IgD-negative memory B cell (primary cell): ENCODE data around the gene LGALS16. TPM values are rescaled to one million over a fixed set of nuclear protein-coding genes. Genes with fewer than 3 reads are reported as not detected.

Experiments used
- H3K27ac Mint-ChIP-seq, 3 donors: one replicate each; pipeline ENCODE4 v1.8.0; 2020 to 2022; ENCODE audit warnings: mild to moderate bottlenecking in 3 of 3, mixed read lengths in 3 of 3, moderate library complexity in 1 of 3
- H3K27me3 Mint-ChIP-seq: one replicate; pipeline ENCODE4 v1.8.0; 2021; ENCODE audit warnings: mixed read lengths
- H3K36me3 Mint-ChIP-seq: one replicate; pipeline ENCODE4 v1.8.0; 2020; ENCODE audit warnings: mild to moderate bottlenecking, mixed read lengths
- H3K4me1 Mint-ChIP-seq, 3 donors: one replicate each; pipeline ENCODE4 v1.8.0; 2020 to 2022; ENCODE audit warnings: mixed read lengths in 3 of 3, mild to moderate bottlenecking in 1 of 3
- H3K4me3 Mint-ChIP-seq, 4 donors: one replicate each; pipeline ENCODE4 v1.8.0; 2020 to 2022; ENCODE audit warnings: mild to moderate bottlenecking in 4 of 4, mixed read lengths in 4 of 4, moderate library complexity in 3 of 4
- H3K9me3 Mint-ChIP-seq, 3 donors: one replicate each; pipeline ENCODE4 v1.8.0; 2020 to 2021; ENCODE audit warnings: mixed read lengths in 3 of 3, mild to moderate bottlenecking in 1 of 3
- polyA plus RNA-seq: library from polyadenylated mRNA; unstranded; fragments of 300-500 nt; fragmentation: Illumina TruSeq; gene quantifications from one replicate; pipeline ENCODE4 v1.2.3, GENCODE V29; 2021

Gene LGALS16
- polyA plus RNA-seq, 1 donor from 2014 or later: not detected

- Mint-ChIP-seq H3K4me3 (peak overlapping the region in 1 of 4 donors; percentile 19), H3K27me3 (peaks cover 8% of the 10 kb centered on the region), H3K27ac (no peak overlapping the region), H3K4me1 (peaks cover 0 to 5% (median 0%) of the 10 kb centered on the region in 3 donors), H3K9me3 (peaks cover 0 to 2% (median 0%) of the 10 kb centered on the region in 3 donors), H3K36me3 (peaks cover 2% of the 10 kb centered on the region)
These were observed 36.5 kb downstream of the LGALS16 start for GRCh38 chr19:39692166-39692565.

GRCh38 chr19:39692822-39693221, 37.1 kb downstream of the LGALS16 start:
- H3K27ac Mint-ChIP-seq: no peak overlapping the region
- peaks cover 0 to 2% (median 0%) of the 10 kb centered on the region in 3 donors for H3K9me3 Mint-ChIP-seq
- H3K36me3 Mint-ChIP-seq: peaks cover 2% of the 10 kb centered on the region
- H3K4me3 Mint-ChIP-seq: no peak overlapping the region
- H3K27me3 Mint-ChIP-seq: peaks cover 8% of the 10 kb centered on the region
- peaks cover 0 to 4% (median 0%) of the 10 kb centered on the region in 3 donors for H3K4me1 Mint-ChIP-seq

- Mint-ChIP-seq H3K36me3 (no peaks in the 10 kb centered on the region), H3K4me1 (no peaks in the 10 kb centered on the region), H3K27me3 (peaks cover 20% of the 10 kb centered on the region), H3K4me3 (no peak overlapping the region), H3K9me3 (no peaks in the 10 kb centered on the region), H3K27ac (no peak overlapping the region)
These were observed 40.0 kb downstream of the LGALS16 start for GRCh38 chr19:39695759-39696158.

GRCh38 chr19:39696387-39696786, 40.7 kb downstream of the LGALS16 start:
- Mint-ChIP-seq H3K36me3 (no peaks in the 10 kb centered on the region), H3K9me3 (no peaks in the 10 kb centered on the region), H3K4me1 (no peaks in the 10 kb centered on the region), H3K27ac (no peak overlapping the region), H3K4me3 (no peak overlapping the region), H3K27me3 (peaks cover 20% of the 10 kb centered on the region)

- Mint-ChIP-seq H3K4me1 (no peaks in the 10 kb centered on the region), H3K27me3 (peaks cover 29% of the 10 kb centered on the region), H3K9me3 (peaks cover 0 to 3% (median 0%) of the 10 kb centered on the region in 3 donors), H3K36me3 (no peaks in the 10 kb centered on the region), H3K4me3 (no peak overlapping the region), H3K27ac (no peak overlapping the region)
These were observed 42.8 kb downstream of the LGALS16 start for GRCh38 chr19:39698535-39698934.

- H3K27me3 Mint-ChIP-seq: peaks cover 23% of the 10 kb centered on the region
- peaks cover 0 to 3% (median 0%) of the 10 kb centered on the region in 3 donors for H3K9me3 Mint-ChIP-seq
- peaks cover 0 to 6% (median 0%) of the 10 kb centered on the region in 3 donors for H3K4me1 Mint-ChIP-seq
- H3K36me3 Mint-ChIP-seq: no peaks in the 10 kb centered on the region
- no peak overlapping the region for H3K27ac Mint-ChIP-seq
- H3K4me3 Mint-ChIP-seq: no peak overlapping the region
These were observed 45.6 kb downstream of the LGALS16 start for GRCh38 chr19:39701291-39701690.

- peak within 1 kb of the TSS in 1 of 4 donors; percentile 6 for H3K4me3 Mint-ChIP-seq
- H3K4me1 Mint-ChIP-seq: peaks cover 0 to 6% (median 0%) of the 10 kb centered on the region in 3 donors
- H3K27me3 Mint-ChIP-seq: peaks cover 19% of the 10 kb centered on the region
- H3K36me3 Mint-ChIP-seq: no peaks in the 10 kb centered on the region
- peaks cover 0 to 3% (median 0%) of the 10 kb centered on the region in 3 donors for H3K9me3 Mint-ChIP-seq
- no peak within 1 kb of the TSS for H3K27ac Mint-ChIP-seq
These were observed 48.7 kb downstream of the LGALS16 start, which contains the start of gene LGALS14 for GRCh38 chr19:39704181-39705044. Gene LGALS14 (plus strand): TSS chr19:39704481. CDS start chr19:39704529, 48 bp downstream.

GRCh38 chr19:39705578-39706188, 50.0 kb downstream of the LGALS16 start:
- Mint-ChIP-seq H3K4me3 (no peak overlapping the region), H3K36me3 (no peaks in the 10 kb centered on the region), H3K9me3 (peaks cover 0 to 3% (median 0%) of the 10 kb centered on the region in 3 donors), H3K4me1 (peaks cover 0 to 6% (median 0%) of the 10 kb centered on the region in 3 donors), H3K27ac (peak overlapping the region in 1 of 3 donors; percentile 13), H3K27me3 (peaks cover 13% of the 10 kb centered on the region)

GRCh38 chr19:39708594-39708993, 52.9 kb downstream of the LGALS16 start:
- H3K36me3 Mint-ChIP-seq: peaks cover 4% of the 10 kb centered on the region
- no peak overlapping the region for H3K27ac Mint-ChIP-seq
- H3K4me3 Mint-ChIP-seq: no peak overlapping the region
- peaks cover 0 to 6% (median 2%) of the 10 kb centered on the region in 3 donors for H3K9me3 Mint-ChIP-seq
- peaks cover 0 to 6% (median 0%) of the 10 kb centered on the region in 3 donors for H3K4me1 Mint-ChIP-seq
- H3K27me3 Mint-ChIP-seq: peaks cover 6% of the 10 kb centered on the region

- Mint-ChIP-seq H3K4me1 (peaks cover 0 to 6% (median 0%) of the 10 kb centered on the region in 3 donors), H3K36me3 (peaks cover 4% of the 10 kb centered on the region), H3K27me3 (peaks cover 6% of the 10 kb centered on the region), H3K4me3 (no peak overlapping the region), H3K9me3 (peaks cover 0 to 6% (median 2%) of the 10 kb centered on the region in 3 donors), H3K27ac (no peak overlapping the region)
These were observed 53.5 kb downstream of the LGALS16 start for GRCh38 chr19:39709026-39709872.

Other genes with a start within 250 kb of the LGALS16 start
- 579 TPM for gene ZFP36, start 249.1 kb upstream of the LGALS16 start, polyA plus RNA-seq
- 6.5 TPM for gene PLEKHG2, start 243.2 kb upstream of the LGALS16 start, polyA plus RNA-seq
- 2,255 TPM for gene RPS16, start 220.0 kb upstream of the LGALS16 start, polyA plus RNA-seq
- gene SUPT5H, start 210.3 kb upstream of the LGALS16 start, polyA plus RNA-seq: 111 TPM
- gene TIMM50, start 175.1 kb upstream of the LGALS16 start, polyA plus RNA-seq: 56.8 TPM
- 1.5 TPM for gene DLL3, start 157.0 kb upstream of the LGALS16 start, polyA plus RNA-seq
- gene SELENOV, start 140.8 kb upstream of the LGALS16 start, polyA plus RNA-seq: not detected
- 2.5 TPM for gene EID2B, start 123.1 kb upstream of the LGALS16 start, polyA plus RNA-seq
- 14.6 TPM for gene EID2, start 115.8 kb upstream of the LGALS16 start, polyA plus RNA-seq
- gene LGALS13, start 53.4 kb upstream of the LGALS16 start, polyA plus RNA-seq: not detected
- gene LGALS14, start 48.6 kb downstream of the LGALS16 start, polyA plus RNA-seq: not detected
- not detected for gene CLC, start 82.1 kb downstream of the LGALS16 start, polyA plus RNA-seq
- not detected for gene LEUTX, start 122.9 kb downstream of the LGALS16 start, polyA plus RNA-seq
- gene DYRK1B, start 178.2 kb downstream of the LGALS16 start, polyA plus RNA-seq: 16.9 TPM
- gene FBL, start 190.5 kb downstream of the LGALS16 start, polyA plus RNA-seq: 183 TPM